DMS 273 (cell line): ENCODE results near the gene DCAF17.

Experiments
- DNase-seq: peaks from one replicate; lab custom pipeline; 2025; ENCODE audit not compliant: unreplicated experiment; lab: John Stamatoyannopoulos, UW

The DCAF17 gene

DNA sequence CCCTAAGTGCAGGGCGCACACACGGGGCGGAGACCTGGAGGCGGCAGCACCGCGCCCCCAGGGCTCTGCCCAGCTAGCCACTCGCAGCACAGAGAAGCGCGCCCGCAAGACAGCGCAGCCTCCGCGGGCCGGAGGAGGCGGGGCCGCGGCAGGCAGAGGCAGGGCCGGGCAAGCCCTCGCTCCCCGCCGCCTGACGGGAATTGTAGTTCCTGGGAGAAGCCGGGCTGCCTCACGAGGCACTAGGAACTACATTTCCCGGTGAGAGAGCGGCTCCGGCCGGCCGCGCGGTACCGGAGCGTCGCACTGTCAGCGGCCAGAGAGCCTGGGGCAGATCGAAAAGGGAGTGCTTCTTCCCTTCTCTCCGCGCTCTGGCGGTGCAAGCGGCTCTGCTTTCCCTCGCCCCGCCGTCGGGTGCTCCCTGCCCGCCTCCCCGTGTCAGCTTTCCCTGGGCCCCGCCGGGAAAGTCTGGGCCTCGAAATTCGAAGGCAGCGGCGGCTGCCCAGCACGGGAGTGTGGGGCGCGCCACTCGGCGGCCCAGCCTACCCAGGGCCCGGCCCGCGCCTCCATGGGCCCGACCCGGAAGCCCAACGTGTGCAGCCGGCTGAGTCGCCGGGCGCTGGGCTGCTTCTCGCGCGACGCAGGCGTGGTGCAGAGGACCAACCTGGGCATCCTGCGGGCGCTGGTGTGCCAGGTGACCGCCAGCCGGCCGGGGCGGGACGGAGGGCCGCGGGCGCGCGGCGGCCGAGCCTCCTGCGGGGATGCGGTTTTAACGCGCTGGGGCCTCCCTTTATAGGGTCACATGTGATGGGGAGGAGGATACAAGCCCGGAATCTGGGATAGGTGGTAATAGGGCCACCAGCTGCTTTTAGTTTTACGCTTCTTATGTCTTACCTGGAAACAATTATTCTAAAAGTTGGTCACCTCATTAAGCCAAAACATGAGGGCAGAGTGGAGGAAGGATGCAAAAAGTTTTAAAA, at the start of gene DCAF17:
Gene DCAF17 (plus strand): TSS at position 214 of the 977 bp plus-strand sequence. CDS start 352 bp downstream, at position 566.
- DNase-seq = peak; percentile 99

- DNase-seq = no peak
Measured at GRCh38 chr2:171386627-171387026, 47.4 kb upstream of the DCAF17 start.

- DNase-seq = no peak
Measured at GRCh38 chr2:171387052-171387451, 47.0 kb upstream of the DCAF17 start.

DNA sequence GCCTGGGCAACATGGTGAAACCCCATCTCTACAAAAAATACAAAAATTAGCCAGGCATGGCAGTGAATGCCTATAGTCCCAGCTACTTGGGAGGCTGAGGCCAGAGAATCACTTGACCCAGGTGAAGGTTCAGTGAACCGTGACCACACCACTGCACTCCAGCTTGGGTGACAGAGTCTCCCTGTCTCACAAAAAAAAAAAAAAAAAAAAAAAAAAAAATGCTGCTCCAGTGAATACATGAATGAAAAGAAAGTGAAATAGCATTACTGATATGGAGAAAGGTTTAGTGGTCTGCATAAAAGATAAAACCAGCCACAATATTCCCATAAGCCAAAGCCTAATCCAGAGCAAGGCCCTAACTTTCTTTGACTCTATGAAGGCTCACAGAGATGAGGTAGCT, 44.7 kb upstream of the DCAF17 start:
- DNase-seq = no peak

DNA sequence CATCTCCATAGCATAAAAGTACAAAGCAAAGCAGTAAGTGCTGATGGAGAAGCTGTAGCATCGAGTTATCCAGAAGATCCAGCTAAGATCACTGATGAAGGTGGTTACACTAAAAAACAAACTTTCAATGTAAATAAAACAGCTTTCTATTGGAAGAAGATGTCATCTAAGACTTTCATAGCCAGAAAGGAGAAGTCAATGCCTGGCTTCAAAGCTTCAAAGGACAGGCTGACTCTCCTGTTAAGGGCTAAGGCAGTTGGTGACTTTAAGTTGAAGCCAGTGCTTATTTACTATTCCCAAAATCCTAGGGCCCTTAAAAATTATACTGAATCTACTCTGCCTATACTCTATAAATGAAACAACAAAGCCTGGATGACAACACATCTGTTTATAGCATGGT, 44.2 kb upstream of the DCAF17 start:
- DNase-seq = no peak

- DNase-seq = no peak
Measured at GRCh38 chr2:171390941-171391516, 43.0 kb upstream of the DCAF17 start.

GRCh38 chr2:171391532-171391931, 42.5 kb upstream of the DCAF17 start:
- no peak for DNase-seq

DNA sequence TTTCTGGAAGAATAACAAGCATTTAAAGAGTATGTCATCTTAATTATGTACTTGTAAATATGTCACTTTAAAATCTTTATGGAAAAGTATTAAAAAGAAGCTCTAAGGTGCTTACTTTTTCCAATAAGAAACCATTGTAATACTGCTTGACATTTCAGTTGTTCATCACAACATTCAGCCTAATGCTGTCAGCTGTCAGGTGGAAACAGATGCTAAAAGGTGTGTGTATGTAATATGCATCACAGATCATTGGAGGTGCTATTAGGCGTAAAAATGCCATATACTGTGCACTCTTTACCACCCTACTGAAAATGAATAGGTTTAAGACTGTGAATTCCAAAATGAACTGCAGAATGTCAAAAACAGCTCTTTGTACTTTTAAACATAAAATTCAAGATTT, 40.5 kb upstream of the DCAF17 start:
- no peak for DNase-seq

DNA sequence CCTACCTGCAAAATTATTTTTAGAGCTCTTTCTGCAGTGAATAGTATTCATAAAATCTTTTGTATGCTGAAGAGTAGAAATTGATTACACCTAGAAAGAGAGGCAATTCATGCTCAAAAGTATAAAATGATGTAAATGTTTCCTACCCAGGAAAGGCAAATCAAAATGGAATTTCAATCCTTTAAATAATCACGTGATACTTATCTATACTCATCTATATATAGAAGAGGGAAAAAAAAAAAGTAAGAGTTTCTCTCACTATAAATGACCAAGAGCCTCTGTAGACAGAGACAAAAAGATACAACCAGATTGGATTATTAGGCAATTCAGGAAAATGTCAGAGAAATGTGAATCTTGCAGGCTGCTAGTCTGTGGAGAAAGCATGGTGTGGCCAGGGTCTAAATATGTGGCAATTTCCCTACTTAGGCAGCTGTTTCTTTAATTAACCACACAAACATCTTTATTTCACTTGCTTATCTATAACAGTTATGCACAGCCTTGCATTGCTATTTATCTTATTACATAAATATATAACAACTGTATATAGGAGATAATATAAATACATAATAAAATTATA, 39.8 kb upstream of the DCAF17 start:
- no peak for DNase-seq

GRCh38 chr2:171399292-171399691, 34.7 kb upstream of the DCAF17 start:
- no peak for DNase-seq

GRCh38 chr2:171400395-171400794, 33.6 kb upstream of the DCAF17 start:
- DNase-seq = no peak

DNA sequence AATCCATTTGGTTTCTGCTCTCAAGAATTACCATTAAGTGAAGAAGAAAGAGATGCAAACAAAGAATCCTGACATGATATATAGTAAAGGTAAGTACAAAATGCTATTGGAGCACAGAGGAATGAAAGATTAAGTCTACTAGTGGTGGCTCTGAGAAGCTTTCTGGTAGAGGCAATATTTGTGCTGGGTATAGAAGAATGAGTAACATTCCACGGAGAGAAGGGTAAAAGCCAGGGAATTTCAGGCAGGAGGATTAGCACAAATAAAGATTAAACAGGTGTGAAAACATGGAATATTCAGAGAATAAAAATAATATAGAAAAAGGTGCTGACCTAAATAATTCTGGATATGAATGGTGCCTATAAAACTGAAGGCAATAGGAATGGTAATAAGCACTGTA, 32.1 kb upstream of the DCAF17 start:
- no peak for DNase-seq

- no peak for DNase-seq
Measured at GRCh38 chr2:171402906-171403580, 31.0 kb upstream of the DCAF17 start.

- DNase-seq = no peak
Measured at GRCh38 chr2:171404261-171404660, 29.8 kb upstream of the DCAF17 start.

DNA sequence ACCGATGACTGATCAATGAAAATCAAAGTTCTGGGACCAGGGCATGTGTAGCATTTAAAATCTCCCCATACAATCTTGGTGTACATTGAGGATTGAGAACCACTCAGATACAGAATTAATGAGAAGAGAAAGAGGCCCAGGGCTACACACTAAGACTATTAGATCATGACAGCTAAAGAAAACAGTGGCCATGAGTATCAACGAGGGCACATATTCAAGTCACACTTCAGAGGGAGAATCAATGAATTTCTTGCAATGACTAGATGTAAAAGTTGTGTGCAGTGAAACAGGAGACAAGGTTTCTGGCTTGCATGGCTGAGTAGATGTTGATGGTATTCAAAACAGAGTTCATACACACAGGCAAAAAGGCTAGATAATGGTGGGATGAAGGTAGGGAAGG, 29.3 kb upstream of the DCAF17 start:
- DNase-seq = no peak

GRCh38 chr2:171405546-171405945, 28.5 kb upstream of the DCAF17 start:
- no peak for DNase-seq

DNA sequence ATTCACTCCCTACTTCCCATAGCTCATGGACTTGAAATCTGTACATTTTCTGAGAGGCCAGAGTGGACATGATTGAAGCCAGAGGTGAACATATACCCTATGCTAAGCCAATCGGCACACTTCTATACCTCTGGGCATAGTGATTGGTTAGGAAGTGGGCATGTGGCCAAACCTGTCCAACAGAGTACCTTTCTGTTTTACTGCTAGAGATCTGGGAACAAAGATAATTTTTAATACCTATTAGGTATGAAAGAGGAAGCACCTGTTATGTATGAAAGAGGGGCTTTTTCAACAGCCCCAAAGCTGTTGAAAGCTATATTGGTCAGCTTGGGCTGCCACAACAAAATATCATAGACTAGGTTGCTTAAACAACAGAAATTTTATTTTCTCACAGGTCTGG, 28.0 kb upstream of the DCAF17 start:
- DNase-seq = no peak

GRCh38 chr2:171407030-171407675, 26.9 kb upstream of the DCAF17 start:
- no peak for DNase-seq

DNA sequence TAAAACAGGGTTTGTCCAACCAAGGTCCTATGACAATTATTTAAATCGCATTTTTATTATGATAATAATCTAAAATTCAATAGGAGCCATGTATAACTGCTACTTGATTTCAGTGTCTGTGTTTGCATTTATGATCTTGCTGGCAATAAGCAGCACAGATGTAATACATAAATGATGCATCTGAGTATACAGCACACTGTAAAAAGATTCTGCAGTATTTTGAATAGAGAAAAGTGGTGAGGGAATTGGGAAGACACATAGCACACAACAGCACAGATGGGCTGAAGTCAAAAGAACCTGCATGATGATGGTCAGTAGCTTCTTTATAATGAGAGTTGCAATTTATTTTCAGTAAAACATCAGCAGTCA, 26.4 kb upstream of the DCAF17 start:
- DNase-seq = no peak

GRCh38 chr2:171409436-171409971, 24.5 kb upstream of the DCAF17 start:
- DNase-seq = no peak

GRCh38 chr2:171410101-171410500, 23.9 kb upstream of the DCAF17 start:
- no peak for DNase-seq
